Neural progenitor cell (in vitro differentiated cells): ENCODE measurements around the gene AIF1. TPM values are rescaled to one million over a fixed set of nuclear protein-coding genes. Genes with fewer than 3 reads are reported as not detected.

ENCODE experiments used
- DNase-seq: peaks from one replicate; pipeline ENCODE4 v3.0.0-alpha.2; 2016; ENCODE audit warnings: low spot score
- H2AFZ ChIP-seq: fragments of 200-600 bp; sonication (generic); replicated peaks from 2 replicates; pipeline ENCODE4 v1.6.1; 2016; ENCODE audit warnings: antibody characterized with exemption
- H3F3A ChIP-seq: fragments of 200-600 bp; sonication (generic); 2 replicates; pipeline ENCODE4 v1.6.1; 2016; ENCODE audit warnings: antibody characterized with exemption, low read depth
- H3K27ac ChIP-seq: fragments of 200-600 bp; sonication (generic); 2 replicates; pipeline ENCODE4 v1.5.1; 2016; ENCODE audit warnings: mild to moderate bottlenecking
- H3K27me3 ChIP-seq: fragments of 200-600 bp; sonication (generic); 2 replicates; pipeline ENCODE4 v1.6.1; 2016; ENCODE audit warnings: mild to moderate bottlenecking, moderate library complexity
- H3K36me3 ChIP-seq: fragments of 200-600 bp; sonication (generic); 2 replicates; pipeline ENCODE4 v1.5.1; 2016
- H3K4me1 ChIP-seq: fragments of 200-600 bp; sonication (generic); 2 replicates; pipeline ENCODE4 v1.6.1; 2016; ENCODE audit warnings: mixed run types
- H3K4me2 ChIP-seq: fragments of 200-600 bp; sonication (generic); 2 replicates; pipeline ENCODE4 v1.6.1; 2016
- H3K4me3 ChIP-seq: fragments of 200-600 bp; sonication (generic); 2 replicates; pipeline ENCODE4 v1.5.1; 2016
- H3K79me2 ChIP-seq: fragments of 200-600 bp; sonication (generic); 2 replicates; pipeline ENCODE4 v1.6.1; 2016; ENCODE audit warnings: low read depth
- H3K9ac ChIP-seq: fragments of 200-600 bp; sonication (generic); 2 replicates; pipeline ENCODE4 v1.6.1; 2016
- H3K9me3 ChIP-seq: fragments of 200-600 bp; sonication (generic); 2 replicates; pipeline ENCODE4 v1.5.1; 2016; ENCODE audit warnings: low read depth
- H4K20me1 ChIP-seq: fragments of 200-600 bp; sonication (generic); 2 replicates; pipeline ENCODE4 v1.6.1; 2016; ENCODE audit warnings: low read depth
- H3K27ac Mint-ChIP-seq: 3 replicates; pipeline ENCODE4 v1.8.0; 2021; ENCODE audit warnings: mixed read lengths
- H3K27me3 Mint-ChIP-seq: 2 replicates; pipeline ENCODE4 v1.8.0; 2022; ENCODE audit warnings: low read depth, mild to moderate bottlenecking, inconsistent platforms, moderate library complexity, mixed read lengths; ENCODE audit not compliant: insufficient read depth
- H3K36me3 Mint-ChIP-seq: 3 replicates; pipeline ENCODE4 v1.8.0; 2021; ENCODE audit warnings: mixed read lengths
- H3K4me1 Mint-ChIP-seq: 3 replicates; pipeline ENCODE4 v1.8.0; 2021; ENCODE audit warnings: mixed read lengths
- H3K4me3 Mint-ChIP-seq: 3 replicates; pipeline ENCODE4 v1.8.0; 2021; ENCODE audit warnings: mild to moderate bottlenecking, moderate library complexity, mixed read lengths
- H3K9me3 Mint-ChIP-seq: 3 replicates; pipeline ENCODE4 v1.8.0; 2020; ENCODE audit warnings: mixed read lengths
- EZH2 ChIP-seq: fragments of 200-600 bp; sonication (generic); IDR thresholded peaks from 2 replicates; pipeline ENCODE4 v1.6.1; 2017; ENCODE audit warnings: antibody characterized with exemption, mild to moderate bottlenecking, moderate library complexity
- EZH2phosphoT487 ChIP-seq: fragments of 200-600 bp; sonication (generic); IDR thresholded peaks from 2 replicates; pipeline ENCODE4 v1.6.1; 2017; ENCODE audit warnings: antibody characterized with exemption
- total RNA-seq: library from RNA; depleted of rRNA; stranded (reverse); fragments of >200 nt; gene quantifications from 2 replicates; pipeline ENCODE4 v1.2.3, GENCODE V29; 2015; ENCODE audit warnings: low replicate concordance
- TF ChIP-seq, protein P1 (sequence below): fragments of 200-600 bp; sonication (generic); IDR thresholded peaks from 2 replicates; pipeline ENCODE4 v1.5.1; 2017; ENCODE audit warnings: antibody characterized with exemption, mild to moderate bottlenecking

Gene AIF1
- total RNA-seq, 1 donor from 2014 or later: not detected

DNA sequence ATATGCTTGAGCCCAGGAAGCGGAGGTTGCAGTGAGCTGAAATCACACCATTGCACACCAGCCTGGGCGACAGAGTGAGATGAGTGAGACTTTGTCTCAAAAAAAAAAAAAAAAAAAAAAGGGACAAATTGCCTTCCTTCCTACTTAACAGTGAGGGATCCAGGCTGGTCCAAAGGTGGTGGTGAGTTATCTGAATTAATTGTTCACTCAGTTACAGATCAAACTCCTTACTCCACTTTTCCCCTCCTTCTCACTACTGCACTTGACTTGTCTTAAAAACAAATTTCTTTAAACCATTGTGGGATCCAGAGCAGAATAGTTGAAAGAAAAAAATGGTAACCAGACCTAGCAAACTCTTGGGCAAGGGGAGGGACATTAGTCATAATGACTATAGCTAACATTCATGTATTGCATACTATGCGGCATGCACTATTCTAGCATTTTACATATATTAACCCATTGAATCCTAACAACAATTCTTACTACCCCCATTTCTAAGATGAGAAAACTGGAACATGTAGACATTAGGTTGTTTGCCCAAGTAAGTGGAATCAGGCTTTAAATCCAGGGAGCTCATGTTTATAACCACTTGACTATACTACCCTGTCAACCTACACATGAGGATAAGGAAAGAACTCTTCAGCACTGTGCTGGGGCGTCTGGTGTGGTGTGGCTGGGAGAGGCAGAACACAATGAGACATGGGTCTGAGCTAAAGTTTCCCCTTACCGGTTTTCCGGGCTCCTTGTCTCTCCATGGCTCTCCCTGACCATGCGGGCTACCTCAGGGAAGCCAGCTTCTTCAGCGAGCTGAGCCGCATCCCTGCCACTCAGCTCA lies 48.3 kb downstream of the AIF1 start:
- peak overlapping the region; percentile 85 for H3K4me2 ChIP-seq
- peaks cover 10% of the 10 kb centered on the region for H4K20me1 ChIP-seq
- H3K4me3 ChIP-seq: peak overlapping the region; percentile 90
- H3F3A ChIP-seq: peaks cover 38% of the 10 kb centered on the region
- H3K4me3 Mint-ChIP-seq: peak overlapping the region; percentile 97
- H3K27me3 Mint-ChIP-seq: peaks cover 5% of the 10 kb centered on the region
- TF ChIP-seq EZH2: no peak
- TF ChIP-seq, protein P1, sequence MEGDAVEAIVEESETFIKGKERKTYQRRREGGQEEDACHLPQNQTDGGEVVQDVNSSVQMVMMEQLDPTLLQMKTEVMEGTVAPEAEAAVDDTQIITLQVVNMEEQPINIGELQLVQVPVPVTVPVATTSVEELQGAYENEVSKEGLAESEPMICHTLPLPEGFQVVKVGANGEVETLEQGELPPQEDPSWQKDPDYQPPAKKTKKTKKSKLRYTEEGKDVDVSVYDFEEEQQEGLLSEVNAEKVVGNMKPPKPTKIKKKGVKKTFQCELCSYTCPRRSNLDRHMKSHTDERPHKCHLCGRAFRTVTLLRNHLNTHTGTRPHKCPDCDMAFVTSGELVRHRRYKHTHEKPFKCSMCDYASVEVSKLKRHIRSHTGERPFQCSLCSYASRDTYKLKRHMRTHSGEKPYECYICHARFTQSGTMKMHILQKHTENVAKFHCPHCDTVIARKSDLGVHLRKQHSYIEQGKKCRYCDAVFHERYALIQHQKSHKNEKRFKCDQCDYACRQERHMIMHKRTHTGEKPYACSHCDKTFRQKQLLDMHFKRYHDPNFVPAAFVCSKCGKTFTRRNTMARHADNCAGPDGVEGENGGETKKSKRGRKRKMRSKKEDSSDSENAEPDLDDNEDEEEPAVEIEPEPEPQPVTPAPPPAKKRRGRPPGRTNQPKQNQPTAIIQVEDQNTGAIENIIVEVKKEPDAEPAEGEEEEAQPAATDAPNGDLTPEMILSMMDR: no peak
- TF ChIP-seq EZH2phosphoT487: no peak
- H3K9me3 Mint-ChIP-seq: no peaks in the 10 kb centered on the region
- DNase-seq: no peak
- no peak overlapping the region for H3K27ac Mint-ChIP-seq
- peaks cover 17% of the 10 kb centered on the region for H3K36me3 Mint-ChIP-seq
- H3K4me1 Mint-ChIP-seq: peaks cover 59% of the 10 kb centered on the region
- H3K79me2 ChIP-seq: peaks cover 71% of the 10 kb centered on the region
- no peaks in the 10 kb centered on the region for H3K9me3 ChIP-seq
- H2AFZ ChIP-seq: no peak overlapping the region
- H3K36me3 ChIP-seq: no peaks in the 10 kb centered on the region
- peaks cover 31% of the 10 kb centered on the region for H3K4me1 ChIP-seq
- no peak overlapping the region for H3K27ac ChIP-seq
- no peaks in the 10 kb centered on the region for H3K27me3 ChIP-seq
- peak overlapping the region; percentile 54 for H3K9ac ChIP-seq

DNA sequence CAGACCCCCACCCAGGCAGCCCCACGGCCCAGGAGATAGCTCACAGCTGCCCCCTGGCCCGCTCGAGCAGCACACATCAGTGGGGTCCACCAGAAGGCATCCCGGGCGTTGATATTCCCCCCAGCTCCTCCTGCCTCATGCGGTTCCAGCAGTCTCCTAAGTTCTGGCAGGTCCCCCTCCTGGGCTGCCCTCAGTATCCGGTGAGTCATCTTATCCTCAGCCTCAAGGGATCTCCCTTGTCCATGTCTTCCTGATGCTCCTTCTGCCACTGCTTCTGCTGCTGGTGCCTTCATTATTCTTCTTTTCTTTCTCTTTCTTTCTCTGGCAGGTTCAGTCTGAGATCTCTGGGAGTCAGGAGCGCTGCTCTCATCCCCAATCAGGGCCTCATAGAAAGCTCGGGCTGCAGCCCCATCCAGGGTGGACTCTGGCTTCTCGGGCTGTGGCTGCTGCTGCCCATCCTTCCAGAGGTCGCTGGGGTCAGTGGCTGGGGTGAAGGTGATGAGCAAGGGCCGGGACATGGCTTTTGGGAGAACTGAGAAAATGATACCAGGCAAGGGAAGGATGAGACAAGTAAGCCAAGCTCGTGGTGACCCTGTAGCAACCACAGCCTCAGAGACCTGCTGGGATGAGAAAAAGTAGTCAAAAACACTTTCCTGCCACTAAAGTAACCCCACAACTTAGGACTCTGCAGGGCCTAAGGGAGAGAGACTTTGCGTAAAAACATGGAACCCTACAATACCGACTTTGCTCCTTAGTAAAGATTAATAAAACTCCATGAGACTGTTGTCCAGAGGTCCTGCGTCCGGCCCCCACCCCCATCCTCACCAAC lies 49.1 kb downstream of the AIF1 start:
- peak overlapping the region; percentile 54 for H3K9ac ChIP-seq
- no peak for TF ChIP-seq EZH2
- TF ChIP-seq, protein P1: no peak
- TF ChIP-seq EZH2phosphoT487: no peak
- Mint-ChIP-seq H3K4me3 (peak overlapping the region; percentile 97), H3K9me3 (no peaks in the 10 kb centered on the region), H3K27me3 (peaks cover 5% of the 10 kb centered on the region), H3K4me1 (peaks cover 51% of the 10 kb centered on the region), H3K27ac (peak overlapping the region; percentile 97), H3K36me3 (peaks cover 18% of the 10 kb centered on the region)
- H3K36me3 ChIP-seq: no peaks in the 10 kb centered on the region
- H3K9me3 ChIP-seq: no peaks in the 10 kb centered on the region
- peak overlapping the region; percentile 88 for H2AFZ ChIP-seq
- peaks cover 38% of the 10 kb centered on the region for H3F3A ChIP-seq
- H3K79me2 ChIP-seq: peaks cover 70% of the 10 kb centered on the region
- H3K4me3 ChIP-seq: peak overlapping the region; percentile 90
- peaks cover 27% of the 10 kb centered on the region for H3K4me1 ChIP-seq
- DNase-seq: no peak
- no peaks in the 10 kb centered on the region for H3K27me3 ChIP-seq
- H3K4me2 ChIP-seq: peak overlapping the region; percentile 85
- peaks cover 10% of the 10 kb centered on the region for H4K20me1 ChIP-seq
- H3K27ac ChIP-seq: peak overlapping the region; percentile 93

DNA sequence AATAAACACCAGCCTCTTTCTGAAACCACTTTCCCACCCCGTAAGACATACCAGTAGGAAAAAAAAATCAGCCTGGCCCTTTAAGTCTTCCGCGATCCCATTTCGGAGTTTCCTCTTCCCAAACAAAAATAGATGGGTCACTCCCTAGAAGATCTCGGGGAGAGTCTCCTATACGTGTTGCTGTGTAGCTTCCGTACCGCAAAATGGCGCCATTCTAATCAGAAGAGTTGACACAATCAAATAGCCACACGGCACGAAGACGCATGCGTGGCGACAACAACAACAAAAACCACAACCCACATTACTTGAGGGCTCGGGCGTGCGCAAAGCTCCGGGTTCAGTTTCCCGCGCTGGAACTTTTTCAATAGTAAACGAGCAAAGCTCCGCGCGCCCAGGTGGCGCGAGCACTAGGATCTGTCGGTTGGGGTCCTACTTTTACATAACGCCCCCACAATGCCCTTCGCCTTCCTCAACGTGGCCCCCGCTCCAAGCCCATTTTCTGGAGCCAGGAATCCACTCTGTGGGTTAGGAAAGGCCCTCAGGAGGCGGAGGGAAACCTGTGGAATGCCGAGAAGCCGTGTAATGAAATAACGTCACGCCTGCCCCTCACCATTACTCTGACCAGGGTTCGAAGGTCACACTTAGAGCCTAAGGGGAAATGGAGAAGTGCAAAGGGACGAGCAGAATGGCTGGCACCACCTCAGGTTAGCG lies 49.9 kb downstream of the AIF1 start, which contains the start of gene GPANK1:
Gene GPANK1, minus strand, starts transcription at position 208 of the 711 bp plus-strand sequence. CDS start 519 bp downstream, outside the sequence.
- Mint-ChIP-seq H3K9me3 (no peaks in the 10 kb centered on the region), H3K4me1 (peaks cover 44% of the 10 kb centered on the region), H3K27ac (peak within 1 kb of the TSS; percentile 97), H3K4me3 (peak within 1 kb of the TSS; percentile 97), H3K36me3 (peaks cover 18% of the 10 kb centered on the region), H3K27me3 (peaks cover 5% of the 10 kb centered on the region)
- peak within 1 kb of the TSS; percentile 90 for H3K4me3 ChIP-seq
- DNase-seq: peak; percentile 90
- peaks cover 63% of the 10 kb centered on the region for H3K79me2 ChIP-seq
- peak within 1 kb of the TSS; percentile 85 for H3K4me2 ChIP-seq
- peak within 1 kb of the TSS; percentile 54 for H3K9ac ChIP-seq
- H2AFZ ChIP-seq: peak within 1 kb of the TSS; percentile 88
- peaks cover 3% of the 10 kb centered on the region for H4K20me1 ChIP-seq
- no peak for TF ChIP-seq EZH2
- no peak for TF ChIP-seq EZH2phosphoT487
- TF ChIP-seq, protein P1: no peak
- H3F3A ChIP-seq: peaks cover 38% of the 10 kb centered on the region
- no peaks in the 10 kb centered on the region for H3K36me3 ChIP-seq
- no peaks in the 10 kb centered on the region for H3K27me3 ChIP-seq
- peaks cover 20% of the 10 kb centered on the region for H3K4me1 ChIP-seq
- H3K27ac ChIP-seq: peak within 1 kb of the TSS; percentile 93
- no peaks in the 10 kb centered on the region for H3K9me3 ChIP-seq
